GM19372 (cell line): ENCODE measurements around the gene SETD7.
"Not testable (repeated sequence)": the region's sequence is repeated elsewhere in the genome, so short reads cannot be mapped to it uniquely, and the experiment has no call there.

ENCODE experiments used
- ATAC-seq: cut with Tn5 transposase; IDR thresholded peaks from one replicate; pipeline ENCODE4 v1.9.1; 2021; ENCODE audit warnings: mild to moderate bottlenecking, low read depth, moderate library complexity; ENCODE audit not compliant: unreplicated experiment

SETD7 gene

DNA sequence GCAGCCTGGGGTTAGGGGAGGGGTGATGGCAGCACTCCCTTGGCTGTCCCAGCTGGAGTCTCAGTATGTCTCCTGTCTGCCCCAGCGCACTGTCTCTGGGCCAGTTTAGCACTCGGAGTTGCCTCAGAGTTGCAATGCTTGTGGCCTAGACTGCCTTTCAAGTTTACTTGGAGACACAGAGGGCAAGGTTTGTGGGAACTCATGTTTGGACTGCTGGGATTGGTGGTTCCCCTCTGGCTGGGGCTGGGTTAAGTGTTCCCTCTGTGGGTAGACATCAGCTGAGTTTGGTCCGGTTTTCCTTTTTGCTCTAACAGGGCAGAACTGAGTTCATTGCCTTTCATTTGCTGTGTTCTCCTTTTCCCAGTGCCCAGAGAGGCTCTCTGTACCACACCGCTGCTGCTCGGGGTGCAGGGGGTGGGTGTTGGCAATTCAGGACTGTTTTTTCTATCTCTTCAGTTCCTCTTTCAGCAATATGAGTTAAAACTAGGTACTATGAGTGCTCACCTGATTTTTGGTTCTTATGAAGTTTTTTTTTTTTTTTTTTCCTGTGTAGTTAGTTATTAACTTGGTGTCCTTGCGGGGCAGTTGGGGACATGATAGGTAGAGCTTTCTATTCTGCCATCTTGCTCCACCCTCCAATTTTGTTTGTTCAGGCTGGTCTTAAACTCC is 84.9 kb downstream of the SETD7 start:
- no peak for ATAC-seq

DNA sequence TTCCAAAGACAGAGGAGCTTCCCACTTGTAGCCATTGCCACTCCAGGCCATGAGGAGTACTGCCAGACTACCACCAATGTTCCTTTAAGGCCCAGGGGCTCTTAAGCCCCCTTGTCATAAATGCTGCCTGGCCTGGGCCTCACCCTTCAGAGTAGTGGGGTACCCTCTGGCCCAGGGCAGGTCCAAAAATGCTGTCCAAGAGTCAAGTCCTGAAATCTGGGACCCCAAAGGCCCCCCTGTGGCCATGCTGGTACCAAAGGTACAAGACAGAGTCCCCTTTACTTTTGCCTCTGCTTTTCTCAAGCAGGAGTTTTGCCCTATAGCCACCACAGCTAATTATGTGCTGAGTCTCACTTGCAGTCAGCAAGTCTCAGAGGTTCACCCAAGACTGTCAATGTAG is 85.7 kb downstream of the SETD7 start:
- ATAC-seq: no peak

DNA sequence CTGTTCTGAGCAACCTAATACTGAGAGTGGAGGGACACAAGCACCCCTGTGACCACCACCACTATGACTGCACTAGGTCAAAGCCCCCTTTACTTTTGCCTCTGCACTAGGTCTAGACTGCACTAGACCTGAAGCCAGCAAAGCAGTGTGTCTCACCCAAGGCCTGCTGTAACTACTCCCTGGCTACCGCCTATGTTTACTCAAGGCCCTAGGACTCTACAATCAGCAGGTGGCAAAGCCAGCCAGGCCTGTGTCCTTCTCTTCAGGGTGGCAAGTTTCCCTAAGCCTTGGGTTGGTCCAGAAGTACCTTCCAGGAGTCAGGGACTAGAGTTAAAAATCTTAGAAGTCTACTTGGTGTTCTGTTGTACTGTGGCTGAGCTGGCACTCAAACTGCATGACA is 86.2 kb downstream of the SETD7 start:
- ATAC-seq: no peak

- no peak for ATAC-seq
Observed at GRCh38 chr4:139469216-139469615, 86.8 kb downstream of the SETD7 start.

DNA sequence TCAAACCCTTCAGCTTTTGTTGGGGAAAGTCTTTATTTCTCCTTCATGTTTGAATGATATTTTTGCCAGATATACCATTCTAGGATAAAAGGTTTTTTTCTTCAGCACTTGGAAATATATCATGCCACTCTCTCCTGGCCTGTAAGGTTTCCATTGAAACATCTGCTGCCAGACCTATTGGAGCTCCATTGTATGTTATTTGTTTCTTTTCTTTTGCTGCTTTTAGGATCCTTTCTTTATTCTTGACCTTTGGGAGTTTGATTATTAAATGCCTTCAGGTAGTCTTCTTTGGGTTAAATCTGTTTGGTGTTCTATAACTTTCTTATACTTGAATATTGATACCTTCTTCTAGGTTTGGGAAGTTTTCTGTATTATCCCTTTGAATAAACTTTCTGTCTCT is 87.3 kb downstream of the SETD7 start:
- not testable (repeated sequence) for ATAC-seq

- ATAC-seq: no peak
Observed at GRCh38 chr4:139465922-139466321, 90.1 kb downstream of the SETD7 start.

DNA sequence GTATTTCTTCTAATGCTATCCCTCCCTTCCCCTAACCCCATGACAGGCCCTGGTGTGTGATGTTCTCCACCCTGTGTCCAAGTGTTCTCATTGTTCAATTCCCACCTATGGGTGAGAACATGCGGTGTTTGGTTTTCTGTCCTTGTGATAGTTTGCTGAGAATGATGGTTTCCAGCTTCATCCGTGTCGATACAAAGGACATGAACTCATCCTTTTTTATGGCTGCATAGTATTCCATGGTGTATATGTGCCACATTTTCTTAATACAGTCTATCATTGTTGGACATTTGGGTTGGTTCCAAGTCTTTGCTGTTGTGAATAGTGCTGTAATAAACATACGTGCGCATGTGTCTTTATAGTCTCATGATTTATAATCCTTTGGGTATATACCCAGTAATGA is 91.5 kb downstream of the SETD7 start:
- not testable (repeated sequence) for ATAC-seq

- no peak for ATAC-seq
Observed at GRCh38 chr4:139461022-139461628, 94.9 kb downstream of the SETD7 start.

DNA sequence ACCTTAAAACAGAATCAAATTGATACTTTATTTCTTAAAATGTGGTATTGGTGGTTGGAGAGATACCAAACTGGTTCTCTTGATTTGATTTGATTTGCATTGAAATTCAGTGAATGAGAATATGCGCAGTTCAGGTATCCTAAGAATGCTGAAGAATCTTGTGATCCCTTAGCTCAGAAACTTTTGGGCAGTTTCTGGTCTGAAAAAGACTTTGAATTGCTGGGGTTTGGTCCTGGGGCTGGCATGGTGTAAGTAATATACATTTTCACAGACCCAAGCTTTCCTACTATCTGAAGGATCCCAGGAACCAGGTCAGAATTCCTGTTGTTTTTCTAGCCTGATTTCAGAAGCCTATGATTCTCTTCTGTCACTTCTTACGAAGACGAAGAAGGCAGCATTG is 95.5 kb downstream of the SETD7 start:
- ATAC-seq: no peak

DNA sequence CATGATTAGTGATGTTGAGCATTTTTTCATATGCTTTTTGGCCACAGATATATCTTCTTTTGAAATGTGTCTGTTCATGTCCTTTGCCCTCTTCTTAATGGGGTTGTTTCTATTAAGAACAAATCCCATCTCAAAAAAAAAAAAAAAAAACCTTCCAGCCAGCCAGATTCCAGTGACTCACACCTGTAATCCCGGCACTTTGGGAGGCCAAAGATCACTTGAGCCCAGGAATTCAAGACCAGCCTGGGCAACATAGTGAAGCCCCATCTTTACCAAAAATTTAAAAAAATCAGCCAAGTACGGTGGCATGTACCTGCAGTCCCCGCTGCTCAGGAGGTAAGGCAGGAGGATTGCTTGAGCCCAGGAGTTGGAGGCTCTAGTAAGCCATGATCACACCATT is 97.0 kb downstream of the SETD7 start:
- no peak for ATAC-seq

DNA sequence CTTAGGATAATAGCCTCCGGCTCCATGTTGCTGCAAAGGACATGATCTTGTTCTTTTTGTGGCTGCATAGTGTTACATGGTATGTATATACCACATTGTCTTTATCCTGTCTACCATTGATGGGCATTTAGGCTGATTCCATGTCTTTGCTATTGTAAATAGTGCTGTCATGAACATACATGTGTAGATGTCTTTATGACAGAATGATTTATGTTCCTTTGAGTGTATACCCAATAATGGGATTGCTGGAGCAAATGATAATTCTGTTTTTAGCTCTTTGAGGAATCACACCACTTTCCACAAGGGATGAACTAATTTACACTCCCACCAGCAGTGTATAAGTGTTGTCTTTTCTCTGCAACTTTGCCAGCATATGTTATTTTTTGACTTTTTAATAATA is 97.5 kb downstream of the SETD7 start:
- no peak for ATAC-seq

- no peak for ATAC-seq
Observed at GRCh38 chr4:139457318-139457717, 98.7 kb downstream of the SETD7 start.

GRCh38 chr4:139455126-139455538 is 100.9 kb downstream of the SETD7 start:
- no peak for ATAC-seq

GRCh38 chr4:139454111-139455045 is 101.6 kb downstream of the SETD7 start, which contains the start of gene RAB33B:
RAB33B (plus strand) TSS chr4:139454121; CDS start chr4:139454196, 75 bp downstream.
- ATAC-seq: peak; percentile 3

GRCh38 chr4:139453371-139454110 is 102.5 kb downstream of the SETD7 start:
- ATAC-seq: peak; percentile 79

DNA sequence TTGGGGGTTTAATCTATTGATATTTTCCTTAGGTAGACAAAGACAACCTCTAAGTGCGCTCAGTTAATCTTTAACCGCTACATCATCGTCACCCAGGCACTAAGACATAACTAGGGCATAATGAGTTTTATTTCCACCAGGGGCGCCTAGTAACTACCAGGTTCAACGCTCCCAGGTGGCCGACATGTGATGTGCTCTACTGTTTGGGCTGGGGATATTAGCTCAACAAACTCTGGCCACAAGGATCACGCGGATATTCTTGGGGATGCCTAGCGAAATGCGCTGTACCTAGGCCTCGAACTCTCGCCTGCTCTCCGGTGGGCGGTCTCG is 103.0 kb downstream of the SETD7 start:
- ATAC-seq: peak; percentile 47

GRCh38 chr4:139451997-139452396 is 104.0 kb downstream of the SETD7 start:
- ATAC-seq: no peak

DNA sequence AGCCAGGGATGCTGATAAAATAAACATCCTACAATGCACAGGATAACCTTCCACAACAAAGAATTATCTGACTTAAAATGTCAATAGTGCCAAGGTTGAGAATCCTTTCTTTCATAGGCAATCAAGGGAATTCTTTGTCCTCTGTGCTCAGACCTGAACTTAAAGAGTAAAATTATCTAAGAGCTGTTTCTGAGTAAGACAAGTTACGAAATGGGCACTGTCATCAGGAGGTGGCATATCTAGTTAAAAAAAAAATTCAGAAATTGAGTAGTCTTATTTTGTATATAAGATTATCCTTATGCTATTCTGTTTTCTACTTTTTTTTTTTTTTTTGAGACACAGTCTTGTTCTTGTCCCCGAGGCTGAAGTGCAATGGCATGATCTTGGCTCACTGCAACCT is 105.4 kb downstream of the SETD7 start:
- no peak for ATAC-seq

DNA sequence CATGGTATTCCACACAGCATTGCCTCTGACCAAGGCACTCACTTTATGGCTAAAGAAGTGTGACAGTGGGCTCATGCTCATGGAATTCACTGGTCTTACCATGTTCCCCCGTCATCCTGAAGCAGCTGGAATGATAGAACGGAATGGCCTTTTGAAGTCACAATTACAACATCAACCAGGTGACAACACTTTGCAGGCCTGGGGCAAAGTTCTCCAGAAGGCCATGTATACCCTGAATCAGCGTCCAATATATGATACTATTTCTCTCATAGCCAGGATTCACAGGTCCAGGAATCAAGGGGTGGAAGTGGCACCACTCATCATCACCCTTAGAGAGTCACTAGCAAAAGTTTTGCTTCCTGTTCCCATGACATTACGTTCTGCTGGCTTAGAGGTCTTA is 108.9 kb downstream of the SETD7 start:
- ATAC-seq: not testable (repeated sequence)
